T follicular helper cell (primary cell): ENCODE measurements around the gene JAZF1.

Experiments used
- DNase-seq: peaks from one replicate; pipeline ENCODE4 v3.0.0-alpha.2; 2020; ENCODE audit warnings: low read depth

JAZF1 gene

DNA sequence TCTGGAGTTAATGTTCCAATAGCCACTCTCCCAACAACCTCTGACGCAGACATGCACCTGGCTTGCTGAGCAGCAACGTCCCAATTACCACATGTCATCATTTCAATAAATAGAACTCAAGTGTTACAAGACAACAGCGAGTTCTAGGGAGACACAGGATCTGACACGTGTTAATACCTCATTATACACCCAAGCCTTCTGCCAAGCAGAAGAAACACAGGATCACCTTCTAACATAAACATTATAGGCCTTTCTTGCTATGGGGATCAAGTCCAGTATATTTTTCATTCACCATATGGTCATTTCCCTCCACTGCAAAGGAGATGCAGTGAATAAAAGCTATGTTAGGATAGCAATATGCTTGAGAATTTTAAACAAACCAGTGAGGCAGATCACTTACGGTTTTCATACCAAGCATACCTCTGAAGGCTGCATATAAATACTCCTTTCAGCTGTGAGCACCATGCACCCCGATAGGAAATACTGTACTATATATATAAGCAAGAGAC, 74.2 kb downstream of the JAZF1 start:
- DNase-seq: no peak

DNA sequence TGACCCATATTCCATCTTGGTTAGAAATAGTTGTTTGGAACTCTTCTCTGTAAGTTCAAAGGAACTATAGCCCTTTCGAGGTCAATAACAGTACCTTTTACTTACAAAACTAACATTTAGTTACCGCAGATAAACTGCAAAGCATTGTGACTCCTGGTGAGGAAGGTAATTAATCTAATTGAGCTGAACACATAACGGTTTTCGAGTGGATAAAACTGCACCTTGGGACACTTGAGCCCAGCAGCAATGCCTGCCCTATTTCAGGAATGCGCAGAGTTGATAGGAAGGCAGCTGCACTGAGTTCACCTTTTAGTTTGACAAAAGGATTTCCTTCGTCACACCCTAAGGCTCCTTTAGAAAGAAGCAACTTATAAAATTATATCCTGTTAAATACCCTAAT, 75.4 kb downstream of the JAZF1 start:
- no peak for DNase-seq

DNA sequence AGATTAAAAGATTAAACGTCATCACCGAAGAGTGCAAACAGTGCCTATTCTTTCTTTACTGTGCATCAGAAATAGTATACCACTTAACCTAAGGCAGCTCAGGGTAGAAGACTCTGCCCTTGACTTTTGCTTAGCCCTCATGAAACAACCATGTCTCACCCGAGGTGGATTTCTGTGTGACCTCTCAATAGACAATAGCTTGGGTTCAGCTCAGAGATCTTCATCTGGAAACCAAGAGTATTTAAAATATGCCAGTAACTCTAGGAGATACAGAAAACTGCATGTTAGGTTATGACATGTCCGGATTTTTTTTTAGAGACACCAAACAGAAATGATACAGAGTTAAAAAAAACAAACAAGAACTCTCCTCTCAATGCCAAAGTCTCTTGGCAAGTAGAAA, 75.8 kb downstream of the JAZF1 start:
- no peak for DNase-seq

DNA sequence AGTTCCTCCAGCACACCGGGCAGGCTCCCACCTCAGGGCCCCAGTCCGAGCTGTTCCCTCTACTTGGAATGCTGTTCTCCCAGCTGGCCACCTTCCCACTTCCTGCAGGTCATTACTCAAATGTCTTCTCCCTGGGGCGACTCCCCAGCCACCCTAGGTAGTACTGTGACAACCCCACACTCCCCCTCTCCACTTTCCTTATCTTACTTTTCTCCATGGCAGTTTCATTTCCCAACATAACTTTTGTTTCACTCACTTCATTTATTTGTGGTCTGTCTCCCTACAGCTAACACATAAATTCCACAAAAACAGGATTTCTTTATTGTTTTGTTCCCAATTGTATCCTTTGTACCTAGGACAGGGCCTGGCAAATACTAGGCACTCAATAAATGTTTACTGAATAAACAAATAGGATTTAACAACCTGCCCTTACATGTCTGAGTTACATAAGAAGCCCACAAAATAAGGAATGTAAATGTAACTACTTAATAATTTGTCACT, 76.5 kb downstream of the JAZF1 start:
- DNase-seq: no peak

DNA sequence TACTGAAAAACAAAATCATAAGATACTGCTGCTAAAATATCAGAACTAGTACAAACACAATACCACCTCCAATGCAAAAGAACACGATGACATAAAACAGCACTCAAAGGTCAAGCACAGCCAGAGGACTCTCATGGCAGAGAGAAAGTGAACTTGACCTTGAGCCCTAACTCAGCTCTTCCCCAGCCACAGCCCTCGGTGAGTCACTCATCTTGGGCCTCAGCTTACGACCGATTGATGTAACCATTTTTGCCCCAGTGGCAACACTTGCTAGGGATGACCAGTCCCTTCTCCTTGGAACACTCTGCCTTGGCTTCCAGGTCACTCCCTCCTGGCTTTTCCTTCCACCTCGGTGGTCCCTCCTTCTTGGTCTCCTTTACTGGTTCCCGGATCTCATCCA, 77.8 kb downstream of the JAZF1 start:
- no peak for DNase-seq

DNA sequence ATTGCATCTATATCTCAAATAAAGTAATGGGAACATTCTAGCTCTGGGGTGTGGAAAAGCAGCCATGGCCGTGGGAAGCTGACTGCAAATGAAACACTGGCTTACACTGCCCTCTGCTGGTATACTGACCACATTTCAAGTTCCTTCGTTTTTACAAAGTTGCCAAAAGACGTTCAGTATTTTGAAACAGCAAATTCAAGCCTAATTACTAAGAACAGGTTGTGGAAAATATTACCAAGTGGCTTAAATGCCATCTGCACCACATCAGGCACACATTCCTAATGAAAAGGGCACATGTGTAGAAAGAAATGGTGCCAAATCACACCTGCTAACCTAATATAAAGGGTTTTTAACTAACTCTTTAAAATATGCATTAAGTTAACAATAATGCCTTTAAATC, 83.9 kb downstream of the JAZF1 start:
- DNase-seq: peak; percentile 17

DNA sequence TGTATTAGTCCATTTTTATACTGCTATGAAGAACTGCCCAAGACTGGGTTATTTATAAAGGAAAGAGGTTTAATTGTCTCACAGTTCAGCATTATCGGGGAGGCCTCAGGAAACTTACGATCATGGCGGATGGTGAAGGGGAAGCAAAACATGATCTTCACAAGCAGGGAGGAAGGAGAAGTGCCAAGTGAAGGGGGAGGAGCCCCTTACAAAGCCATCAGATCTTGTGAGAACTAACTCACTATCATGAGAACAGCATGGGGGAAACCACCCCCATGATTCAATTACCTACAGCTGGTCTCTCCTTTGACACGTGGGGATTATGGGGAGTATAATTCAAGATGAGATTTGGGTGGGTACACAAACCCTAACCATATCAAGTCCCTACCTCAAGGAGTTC, 85.4 kb downstream of the JAZF1 start:
- no peak for DNase-seq

DNA sequence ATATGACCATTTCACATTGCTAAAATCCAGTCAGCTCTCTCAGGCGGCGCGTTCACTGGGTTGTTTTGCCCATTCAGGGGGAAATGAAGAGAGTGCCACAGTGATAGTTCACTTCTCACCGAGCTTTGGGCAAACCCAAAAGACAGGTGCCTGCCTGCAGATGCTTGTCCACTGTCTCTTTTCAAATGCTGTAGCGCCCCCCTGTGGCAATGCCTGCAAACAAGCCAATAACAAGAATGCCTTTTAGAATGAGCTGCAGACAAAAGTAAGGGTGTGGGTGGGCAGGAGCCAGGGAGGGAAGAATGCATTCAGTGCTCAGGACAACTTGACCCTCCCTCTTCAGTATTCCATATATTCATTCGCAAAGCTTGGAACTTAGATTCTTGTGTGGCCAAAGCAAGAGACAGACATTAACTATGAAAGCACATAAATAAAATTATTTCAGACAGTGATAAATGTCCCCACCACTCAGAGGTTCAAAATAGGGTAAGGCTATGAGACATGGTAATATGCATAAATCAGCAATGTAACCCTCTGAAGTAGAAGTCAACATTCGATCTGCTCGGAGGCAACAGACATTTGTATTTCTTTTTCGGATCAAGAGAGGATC, 86.9 kb downstream of the JAZF1 start:
- peak; percentile 4 for DNase-seq

DNA sequence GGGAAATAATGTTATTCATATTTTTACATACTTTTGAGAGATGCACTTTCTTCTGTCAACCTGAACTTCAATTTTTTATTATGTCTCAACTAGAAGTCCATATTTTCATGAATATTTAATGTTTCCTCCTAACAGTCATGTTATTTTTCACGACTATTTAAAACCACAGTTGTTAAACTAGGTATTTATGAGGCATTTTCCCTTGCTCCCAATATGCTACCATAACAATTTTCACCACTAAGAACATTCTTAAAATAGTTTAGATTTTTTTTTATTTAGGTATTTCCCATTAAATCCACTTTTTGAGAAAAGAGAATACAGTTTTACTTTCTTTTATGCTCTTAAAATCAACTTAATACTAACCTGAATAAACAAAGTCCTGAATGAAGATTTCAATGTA, 89.4 kb downstream of the JAZF1 start:
- no peak for DNase-seq

DNA sequence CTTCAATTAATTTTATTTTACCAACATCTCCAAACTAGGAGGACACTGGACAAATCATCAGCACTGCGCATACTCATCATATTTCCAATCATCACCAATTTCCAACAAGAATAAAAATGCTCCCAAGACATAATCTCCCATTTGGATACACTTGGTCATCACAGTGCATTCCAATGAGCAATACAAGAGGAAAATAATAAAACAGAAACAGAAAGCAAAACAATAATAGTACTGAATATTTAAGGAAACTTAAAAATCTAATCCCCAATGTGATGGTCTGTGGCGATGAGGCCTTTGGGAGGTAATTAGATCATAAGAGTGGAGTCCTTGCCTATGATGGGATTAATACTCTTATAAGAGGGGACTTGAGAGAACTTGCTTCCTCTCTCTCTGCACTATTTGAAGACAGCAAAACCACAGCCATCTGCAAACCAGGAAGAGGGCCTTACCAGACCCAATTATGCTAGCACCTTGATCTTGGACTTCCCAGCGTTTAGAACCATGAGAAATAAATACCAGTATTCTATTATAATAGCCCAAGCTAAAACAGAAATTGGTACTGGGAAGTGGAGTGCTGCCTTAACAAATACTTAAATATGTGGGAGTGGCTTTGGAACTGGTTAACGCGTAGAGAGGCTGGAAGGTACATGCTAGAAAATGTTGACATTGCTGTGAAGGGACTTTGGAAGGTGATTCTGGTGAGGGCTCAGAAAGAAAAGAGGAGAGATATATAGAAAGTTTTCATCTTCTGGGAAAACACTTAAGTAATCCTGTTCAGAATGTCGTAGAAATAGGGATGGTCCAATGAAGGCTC, 91.5 kb downstream of the JAZF1 start:
- no peak for DNase-seq

DNA sequence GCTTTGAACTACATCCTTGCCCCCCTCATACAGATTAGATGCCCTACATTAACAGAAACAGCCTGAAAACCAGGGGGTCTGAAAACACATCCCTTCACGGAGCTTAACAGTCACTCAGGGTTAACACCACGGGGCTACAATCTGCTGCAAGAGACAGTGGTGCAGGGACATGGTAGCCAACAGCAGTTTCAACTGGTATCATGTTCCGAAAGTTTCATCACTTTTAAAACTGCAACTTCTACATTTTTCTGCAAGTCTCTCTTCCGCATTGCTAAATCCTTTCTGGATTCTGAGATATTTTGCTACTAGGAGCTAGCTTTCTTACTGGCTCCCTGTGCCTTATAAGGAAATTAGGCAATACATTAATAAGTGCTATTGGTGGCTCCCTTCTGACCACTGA, 92.6 kb downstream of the JAZF1 start:
- no peak for DNase-seq

DNA sequence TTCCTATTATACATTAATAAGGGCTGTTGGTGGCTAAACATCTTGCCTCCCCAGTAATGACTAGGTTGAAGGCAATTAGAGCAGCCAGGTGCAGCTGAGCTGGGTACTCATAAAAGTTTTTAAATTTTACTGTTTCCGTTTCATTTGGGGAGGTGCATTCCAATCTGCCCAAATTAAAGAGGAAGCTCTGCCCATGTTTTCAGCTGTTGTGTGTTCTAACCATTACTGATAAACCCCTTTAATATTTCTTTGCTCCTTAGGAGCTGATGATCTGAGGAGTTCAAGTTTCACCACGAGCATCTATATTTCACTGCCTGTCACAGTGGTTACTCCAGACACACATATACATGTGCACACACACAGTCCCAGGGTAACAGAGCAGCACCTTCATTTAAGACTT, 94.4 kb downstream of the JAZF1 start:
- no peak for DNase-seq

DNA sequence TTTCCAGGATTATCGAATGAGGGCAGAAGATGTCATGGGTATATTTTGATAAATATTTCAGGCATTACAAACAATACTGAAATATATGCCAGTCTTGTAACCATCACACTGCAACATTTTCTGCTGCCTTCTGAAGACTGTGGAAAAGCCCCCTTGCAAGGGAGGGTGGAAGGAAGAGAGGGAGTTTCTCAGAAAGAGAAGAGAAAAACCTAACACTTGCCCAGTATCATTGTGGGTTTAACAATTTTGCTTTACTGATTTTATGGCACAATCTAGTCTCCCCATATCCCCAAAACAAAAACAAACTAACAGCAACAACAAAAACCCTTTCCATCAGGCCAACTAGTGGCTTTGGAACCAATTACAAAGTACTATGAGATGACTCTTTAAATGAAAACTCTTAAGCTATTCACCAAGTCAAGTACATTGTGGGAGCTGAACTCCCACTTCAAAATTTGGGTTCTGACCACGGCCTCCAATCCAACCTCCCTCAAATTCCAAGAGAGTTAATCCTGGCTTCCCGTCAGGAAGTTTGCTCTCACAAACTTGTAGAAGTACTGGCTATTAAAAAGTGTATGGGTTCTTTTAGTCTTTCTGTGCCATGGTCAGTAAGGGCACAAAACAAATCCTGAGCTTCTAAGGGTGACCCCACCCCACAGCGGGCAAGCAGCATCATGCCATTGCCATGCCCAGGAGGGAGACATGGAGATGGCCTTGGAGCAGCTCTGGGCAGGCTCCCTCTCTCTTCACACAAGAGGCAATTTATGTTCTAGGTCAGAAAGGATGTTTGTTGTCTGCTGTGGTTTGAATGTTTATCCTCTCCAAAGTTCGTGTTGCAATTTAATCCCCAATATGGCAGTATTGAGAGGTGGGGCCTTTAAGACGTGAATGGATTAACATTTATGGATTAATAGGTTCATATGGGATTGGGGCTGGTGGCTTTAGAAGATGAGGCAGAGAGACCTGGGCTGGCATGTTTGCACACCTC, 96.3 kb downstream of the JAZF1 start:
- no peak for DNase-seq

DNA sequence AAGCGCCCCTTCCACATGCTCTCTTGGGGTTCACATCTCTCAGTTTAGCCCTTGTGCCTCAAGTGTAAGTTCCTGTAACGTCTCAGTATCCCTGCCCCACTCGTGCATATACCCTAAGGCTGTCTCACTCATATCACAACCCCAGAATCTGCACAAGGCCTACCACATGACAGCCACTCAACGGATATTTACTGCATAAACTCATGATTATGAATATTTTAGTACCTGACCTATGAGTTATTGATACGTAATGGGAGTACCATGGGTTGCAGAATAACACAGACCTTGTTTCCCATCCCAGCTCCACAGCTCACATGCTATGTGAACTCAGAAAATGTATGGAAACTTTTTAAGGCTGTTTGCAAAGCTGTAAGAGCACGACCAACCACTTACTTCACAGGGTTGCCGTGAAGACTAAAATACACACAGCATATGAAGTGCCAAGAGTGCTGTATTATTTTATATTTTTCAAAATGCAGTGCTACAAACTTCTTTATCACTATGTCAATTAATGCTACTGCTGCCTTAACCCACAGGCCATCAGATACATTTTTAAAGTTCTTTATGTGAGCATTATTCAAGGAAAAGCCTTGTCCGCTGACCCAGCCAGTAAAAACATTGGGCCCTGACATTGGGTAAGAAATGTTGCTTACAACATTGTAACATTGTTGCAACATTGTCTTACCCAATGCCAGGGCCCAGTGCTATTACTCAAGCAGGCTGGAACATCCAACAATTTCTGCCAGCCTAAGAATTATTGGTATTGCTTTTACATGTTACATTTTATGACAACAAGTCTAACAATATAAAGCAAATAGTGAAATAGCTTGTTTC, 97.2 kb downstream of the JAZF1 start:
- no peak for DNase-seq

DNA sequence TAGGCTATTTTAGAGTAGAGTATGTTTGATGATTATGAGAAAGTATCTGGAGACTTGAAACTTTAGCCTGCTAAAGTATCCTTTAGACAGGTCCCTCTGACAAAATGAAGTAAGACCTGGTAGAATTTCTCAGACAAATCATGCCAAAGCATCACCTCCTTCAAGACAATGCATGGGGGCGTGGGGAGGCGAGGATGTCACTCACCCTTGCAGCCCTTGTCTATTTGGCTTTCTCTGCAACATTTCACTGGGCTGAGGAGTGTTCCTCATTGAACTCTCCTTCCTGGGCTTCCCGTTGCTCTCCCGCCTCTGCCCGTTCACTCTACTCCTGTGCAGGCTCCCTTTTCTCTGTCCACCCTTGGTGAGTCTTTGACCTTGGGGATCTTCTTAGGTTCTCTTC, 98.5 kb downstream of the JAZF1 start:
- no peak for DNase-seq

DNA sequence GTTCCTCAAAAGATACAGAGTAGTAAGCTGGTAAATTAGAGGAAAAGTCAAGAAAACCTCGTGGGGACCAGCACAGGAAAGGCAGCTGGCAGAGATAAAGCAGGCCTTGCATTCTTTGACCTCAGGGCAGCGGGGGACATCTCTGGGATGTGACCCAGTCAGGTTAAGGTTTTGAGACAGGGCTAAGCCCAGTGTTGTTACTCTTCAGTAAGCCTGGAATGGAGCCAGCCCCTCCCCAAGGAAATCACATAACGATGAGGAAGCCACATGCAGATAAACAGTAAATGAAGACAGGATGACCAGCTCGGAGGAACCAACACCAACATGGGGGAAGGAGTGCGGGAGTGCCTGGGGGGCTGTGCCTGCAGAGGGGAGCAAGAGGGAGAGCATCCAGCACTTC, 99.6 kb downstream of the JAZF1 start:
- no peak for DNase-seq

DNA sequence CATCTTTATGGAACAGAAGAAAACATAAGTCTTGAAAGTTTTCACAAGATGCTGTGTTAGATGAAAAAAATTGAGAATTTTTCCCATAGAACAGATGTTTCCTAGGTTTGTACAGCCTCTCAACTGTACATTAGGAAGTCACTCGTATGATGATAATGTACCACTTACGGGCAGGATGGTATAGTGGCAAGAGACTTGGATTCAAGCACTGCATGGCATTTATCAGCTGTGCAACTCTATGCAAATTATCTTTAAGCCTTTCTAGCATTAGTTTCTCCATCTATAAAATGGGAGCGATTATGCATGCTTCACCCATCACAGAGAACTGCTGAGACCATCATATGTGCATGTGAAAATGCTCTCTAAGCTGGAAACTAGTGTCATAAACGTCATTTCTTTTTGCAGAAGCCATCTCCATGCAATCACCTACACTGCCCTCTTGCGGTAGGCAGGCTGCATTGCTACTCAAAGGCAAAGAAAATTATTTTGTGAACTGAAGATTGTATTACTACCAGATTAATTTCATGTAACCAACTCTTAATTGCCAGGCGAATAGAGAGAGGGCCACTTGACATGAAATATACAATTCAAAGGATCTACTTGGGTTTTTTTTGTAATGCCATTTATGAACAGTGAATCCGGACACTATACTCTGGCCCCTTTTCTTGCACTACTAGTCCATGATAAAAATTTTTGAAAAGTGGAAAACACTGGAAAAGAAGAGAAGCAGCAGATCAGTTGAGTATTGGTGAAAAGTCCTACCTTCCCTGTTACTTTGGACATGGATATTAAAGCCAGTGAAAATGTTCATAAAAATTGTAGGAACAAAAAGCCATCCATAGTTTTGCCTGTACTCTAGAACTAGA, 102.3 kb downstream of the JAZF1 start:
- peak; percentile 23 for DNase-seq

DNA sequence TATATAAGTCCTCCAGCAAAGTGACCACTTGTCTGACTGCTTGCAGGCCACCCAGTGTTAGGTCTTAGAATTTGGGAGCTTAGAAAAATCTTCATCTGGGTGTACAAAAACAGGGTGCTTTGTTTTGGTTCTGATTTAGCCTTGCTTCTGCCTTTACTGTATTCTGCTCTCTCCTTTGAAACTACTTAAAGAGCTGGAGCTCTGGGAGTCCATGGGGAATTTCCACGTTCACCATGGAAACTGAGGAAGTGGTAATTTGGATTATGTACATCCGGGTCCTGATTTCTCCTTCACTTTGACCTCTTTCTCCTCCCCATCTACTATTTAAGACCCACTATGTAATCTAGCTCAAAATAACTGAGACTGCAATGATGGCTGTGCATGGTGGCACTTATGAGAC, 103.0 kb downstream of the JAZF1 start:
- DNase-seq: no peak

DNA sequence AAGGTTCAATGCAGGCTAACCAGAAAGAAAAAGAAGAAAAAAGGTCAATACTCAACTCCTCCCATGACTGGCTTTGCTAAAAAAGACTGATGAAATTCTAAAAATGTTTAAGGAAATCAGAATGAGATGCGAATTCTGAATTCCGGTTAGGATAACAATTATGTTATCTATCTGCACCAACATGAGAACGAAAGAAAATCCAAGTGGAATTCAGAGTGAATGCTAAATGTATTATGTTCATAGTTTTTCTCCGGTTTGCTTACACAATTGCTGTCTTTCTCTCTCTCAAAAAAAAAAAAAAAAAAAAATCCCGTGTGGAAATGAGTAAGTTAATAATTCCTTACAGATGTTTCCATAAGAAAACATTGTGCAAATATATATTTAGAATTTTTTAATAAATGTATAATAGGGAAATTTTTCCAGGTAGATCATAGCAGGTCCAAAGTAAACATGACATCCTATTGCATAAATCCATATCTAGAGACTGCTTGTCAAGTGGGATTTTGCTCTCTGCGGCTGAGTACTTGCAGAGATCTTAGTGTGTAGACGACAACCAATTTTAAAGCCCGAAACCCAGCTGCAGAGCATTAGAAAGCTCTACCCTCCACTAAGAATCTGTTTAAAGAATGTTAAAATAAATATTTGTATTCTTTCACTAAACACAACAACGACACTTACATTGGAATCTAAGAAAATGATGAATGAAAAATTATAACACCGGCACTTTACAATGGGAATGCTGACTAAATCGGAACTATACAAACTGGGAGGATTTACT, 104.0 kb downstream of the JAZF1 start:
- no peak for DNase-seq
